GM23338 (cell line): Measurements from ENCODE around the gene PCMT1.
"Not testable (repeated sequence)": the region's sequence is repeated elsewhere in the genome, so short reads cannot be mapped to it uniquely, and the experiment has no call there.

Source experiments
- CREB1 ChIP-seq: fragments of 250-450 bp; sonication (Bioruptor Pico); IDR thresholded peaks from 2 replicates; pipeline ENCODE4 v1.5.0; 2020; ENCODE audit warnings: low read depth, mild to moderate bottlenecking, moderate library complexity
- EZH2 ChIP-seq: fragments of 200-600 bp; sonication (generic); IDR thresholded peaks from one replicate; pipeline ENCODE4 v1.8.0; 2017; ENCODE audit warnings: antibody characterized with exemption, mild to moderate bottlenecking, low read depth; ENCODE audit not compliant: unreplicated experiment
- EZH2phosphoT487 ChIP-seq: fragments of 200-600 bp; sonication (generic); IDR thresholded peaks from one replicate; pipeline ENCODE4 v1.8.1; 2018; ENCODE audit warnings: antibody characterized with exemption; ENCODE audit not compliant: unreplicated experiment
- JUNB ChIP-seq: IDR thresholded peaks from one replicate; pipeline ENCODE4 v1.6.1; 2016; ENCODE audit warnings: antibody characterized with exemption; ENCODE audit not compliant: unreplicated experiment
- POLR2AphosphoS5 ChIP-seq: IDR thresholded peaks from 2 replicates; pipeline ENCODE4 v1.6.1; 2016; ENCODE audit warnings: antibody characterized with exemption, low read depth
- STAT1 ChIP-seq: IDR thresholded peaks from one replicate; pipeline ENCODE4 v1.6.1; 2016; ENCODE audit warnings: antibody characterized with exemption; ENCODE audit not compliant: unreplicated experiment
- ZNF114 ChIP-seq: fragments of 250-450 bp; sonication (Bioruptor Pico); IDR thresholded peaks from 2 replicates; pipeline ENCODE4 v1.5.0; 2020; ENCODE audit warnings: mild to moderate bottlenecking, moderate library complexity
- TF ChIP-seq, protein P1 (sequence below), 2 experiments: fragments of 200-600 bp in 1 of 2; sonication (generic) in 1 of 2; conservative IDR thresholded peaks; 2 replicates each; pipeline versions ENCODE4 v1.5.1 to v1.6.1; 2016 to 2017; ENCODE audit warnings: antibody characterized with exemption in 2 of 2, low read depth in 2 of 2, mild to moderate bottlenecking in 2 of 2, moderate library complexity in 1 of 2
- TF ChIP-seq, protein P2 (sequence below): IDR thresholded peaks from one replicate; pipeline ENCODE4 v1.6.1; 2018; ENCODE audit warnings: antibody characterized with exemption; ENCODE audit not compliant: unreplicated experiment
- TF ChIP-seq, protein P3 (sequence below): IDR thresholded peaks from 2 replicates; pipeline ENCODE4 v1.6.1; 2016; ENCODE audit warnings: antibody characterized with exemption

DNA sequence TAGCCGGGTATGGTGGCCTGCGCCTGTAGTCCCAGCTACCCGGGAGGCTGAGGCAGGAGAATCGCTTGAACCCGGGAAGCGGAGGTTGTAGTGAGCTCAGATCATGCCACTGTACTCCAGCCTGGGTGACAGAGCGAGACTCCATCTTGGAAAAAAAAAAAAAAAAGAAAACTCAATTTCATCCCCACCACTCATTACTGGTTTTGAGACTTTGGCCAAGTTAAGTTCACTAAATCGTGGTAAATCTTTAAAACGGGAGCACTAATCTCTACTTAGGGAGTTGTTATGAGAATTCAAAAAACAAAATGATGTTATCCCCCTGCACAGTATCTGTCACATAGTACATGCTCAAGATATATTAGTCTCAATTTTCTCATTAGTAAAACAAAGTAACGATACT is 4.3 kb upstream of the PCMT1 start:
- TF ChIP-seq, protein P1, sequence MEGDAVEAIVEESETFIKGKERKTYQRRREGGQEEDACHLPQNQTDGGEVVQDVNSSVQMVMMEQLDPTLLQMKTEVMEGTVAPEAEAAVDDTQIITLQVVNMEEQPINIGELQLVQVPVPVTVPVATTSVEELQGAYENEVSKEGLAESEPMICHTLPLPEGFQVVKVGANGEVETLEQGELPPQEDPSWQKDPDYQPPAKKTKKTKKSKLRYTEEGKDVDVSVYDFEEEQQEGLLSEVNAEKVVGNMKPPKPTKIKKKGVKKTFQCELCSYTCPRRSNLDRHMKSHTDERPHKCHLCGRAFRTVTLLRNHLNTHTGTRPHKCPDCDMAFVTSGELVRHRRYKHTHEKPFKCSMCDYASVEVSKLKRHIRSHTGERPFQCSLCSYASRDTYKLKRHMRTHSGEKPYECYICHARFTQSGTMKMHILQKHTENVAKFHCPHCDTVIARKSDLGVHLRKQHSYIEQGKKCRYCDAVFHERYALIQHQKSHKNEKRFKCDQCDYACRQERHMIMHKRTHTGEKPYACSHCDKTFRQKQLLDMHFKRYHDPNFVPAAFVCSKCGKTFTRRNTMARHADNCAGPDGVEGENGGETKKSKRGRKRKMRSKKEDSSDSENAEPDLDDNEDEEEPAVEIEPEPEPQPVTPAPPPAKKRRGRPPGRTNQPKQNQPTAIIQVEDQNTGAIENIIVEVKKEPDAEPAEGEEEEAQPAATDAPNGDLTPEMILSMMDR (conservative IDR thresholded peaks at IDR 0.05; ENCODE audit: low read depth in 2 of 2): not testable (repeated sequence)
- not testable (repeated sequence) for TF ChIP-seq JUNB; POLR2AphosphoS5; EZH2; EZH2phosphoT487; STAT1; CREB1 (CRISPR knock-in tag); ZNF114 (CRISPR knock-in tag)
- TF ChIP-seq, protein P2, sequence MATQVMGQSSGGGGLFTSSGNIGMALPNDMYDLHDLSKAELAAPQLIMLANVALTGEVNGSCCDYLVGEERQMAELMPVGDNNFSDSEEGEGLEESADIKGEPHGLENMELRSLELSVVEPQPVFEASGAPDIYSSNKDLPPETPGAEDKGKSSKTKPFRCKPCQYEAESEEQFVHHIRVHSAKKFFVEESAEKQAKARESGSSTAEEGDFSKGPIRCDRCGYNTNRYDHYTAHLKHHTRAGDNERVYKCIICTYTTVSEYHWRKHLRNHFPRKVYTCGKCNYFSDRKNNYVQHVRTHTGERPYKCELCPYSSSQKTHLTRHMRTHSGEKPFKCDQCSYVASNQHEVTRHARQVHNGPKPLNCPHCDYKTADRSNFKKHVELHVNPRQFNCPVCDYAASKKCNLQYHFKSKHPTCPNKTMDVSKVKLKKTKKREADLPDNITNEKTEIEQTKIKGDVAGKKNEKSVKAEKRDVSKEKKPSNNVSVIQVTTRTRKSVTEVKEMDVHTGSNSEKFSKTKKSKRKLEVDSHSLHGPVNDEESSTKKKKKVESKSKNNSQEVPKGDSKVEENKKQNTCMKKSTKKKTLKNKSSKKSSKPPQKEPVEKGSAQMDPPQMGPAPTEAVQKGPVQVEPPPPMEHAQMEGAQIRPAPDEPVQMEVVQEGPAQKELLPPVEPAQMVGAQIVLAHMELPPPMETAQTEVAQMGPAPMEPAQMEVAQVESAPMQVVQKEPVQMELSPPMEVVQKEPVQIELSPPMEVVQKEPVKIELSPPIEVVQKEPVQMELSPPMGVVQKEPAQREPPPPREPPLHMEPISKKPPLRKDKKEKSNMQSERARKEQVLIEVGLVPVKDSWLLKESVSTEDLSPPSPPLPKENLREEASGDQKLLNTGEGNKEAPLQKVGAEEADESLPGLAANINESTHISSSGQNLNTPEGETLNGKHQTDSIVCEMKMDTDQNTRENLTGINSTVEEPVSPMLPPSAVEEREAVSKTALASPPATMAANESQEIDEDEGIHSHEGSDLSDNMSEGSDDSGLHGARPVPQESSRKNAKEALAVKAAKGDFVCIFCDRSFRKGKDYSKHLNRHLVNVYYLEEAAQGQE: not testable (repeated sequence)
- TF ChIP-seq, protein P3, sequence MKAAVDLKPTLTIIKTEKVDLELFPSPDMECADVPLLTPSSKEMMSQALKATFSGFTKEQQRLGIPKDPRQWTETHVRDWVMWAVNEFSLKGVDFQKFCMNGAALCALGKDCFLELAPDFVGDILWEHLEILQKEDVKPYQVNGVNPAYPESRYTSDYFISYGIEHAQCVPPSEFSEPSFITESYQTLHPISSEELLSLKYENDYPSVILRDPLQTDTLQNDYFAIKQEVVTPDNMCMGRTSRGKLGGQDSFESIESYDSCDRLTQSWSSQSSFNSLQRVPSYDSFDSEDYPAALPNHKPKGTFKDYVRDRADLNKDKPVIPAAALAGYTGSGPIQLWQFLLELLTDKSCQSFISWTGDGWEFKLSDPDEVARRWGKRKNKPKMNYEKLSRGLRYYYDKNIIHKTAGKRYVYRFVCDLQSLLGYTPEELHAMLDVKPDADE: not testable (repeated sequence)
